NB4 (cell line): ENCODE data around the gene SLC48A1.

Experiments
- DNase-seq: peaks from one replicate; pipeline ENCODE4 v3.0.0; 2010; ENCODE audit warnings: low read depth
- H3K4me3 ChIP-seq: one replicate; pipeline ENCODE4 v1.5.1; 2011; ENCODE audit warnings: mild to moderate bottlenecking, low read depth, low read length, moderate library complexity
- CTCF ChIP-seq: IDR thresholded peaks from one replicate; pipeline ENCODE4 v1.5.1; 2012; ENCODE audit warnings: low read depth, low read length
- MAX ChIP-seq: IDR thresholded peaks from 2 replicates; pipeline ENCODE4 v1.6.1; 2011; ENCODE audit warnings: low read depth, low read length
- MYC ChIP-seq: IDR thresholded peaks from 2 replicates; pipeline ENCODE4 v1.6.1; 2011; ENCODE audit warnings: low read depth, low read length
- POLR2A ChIP-seq: IDR thresholded peaks from 2 replicates; pipeline ENCODE4 v1.6.1; 2011; ENCODE audit warnings: mild to moderate bottlenecking; ENCODE audit not compliant: insufficient read length; ENCODE audit errors: extremely low read depth

SLC48A1 gene

GRCh38 chr12:47748899-47749298 is 24.1 kb upstream of the SLC48A1 start:
- no peak for TF ChIP-seq MYC
- TF ChIP-seq MAX: no peak
- no peak for TF ChIP-seq CTCF
- TF ChIP-seq POLR2A: no peak
- H3K4me3 ChIP-seq: no peak overlapping the region
- DNase-seq: no peak

- peak; percentile 84 for DNase-seq
- TF ChIP-seq CTCF (no peak), MYC (peak; percentile 98), POLR2A (no peak), MAX (peak; percentile 98)
- H3K4me3 ChIP-seq: no peak overlapping the region
These were observed 22.7 kb upstream of the SLC48A1 start for GRCh38 chr12:47750229-47750798.

- TF ChIP-seq MYC (no peak), MAX (0 out of 2 replicates have a peak, but pooled peaks have one; percentile 9), POLR2A (no peak)
- no peak overlapping the region for H3K4me3 ChIP-seq
- DNase-seq: no peak
These were observed 22.0 kb upstream of the SLC48A1 start for GRCh38 chr12:47750916-47751470.

GRCh38 chr12:47751561-47751960 is 21.5 kb upstream of the SLC48A1 start:
- TF ChIP-seq CTCF: no peak
- no peak for TF ChIP-seq MAX
- no peak for TF ChIP-seq MYC
- TF ChIP-seq POLR2A: no peak
- no peak overlapping the region for H3K4me3 ChIP-seq
- DNase-seq: no peak

- H3K4me3 ChIP-seq: no peak overlapping the region
- DNase-seq: no peak
- TF ChIP-seq CTCF (no peak), POLR2A (no peak), MYC (no peak), MAX (no peak)
These were observed 20.9 kb upstream of the SLC48A1 start for GRCh38 chr12:47752121-47752520.

- no peak for DNase-seq
- TF ChIP-seq MYC (0 out of 2 replicates have a peak, but pooled peaks have one; percentile 13), CTCF (no peak)
- H3K4me3 ChIP-seq: no peak overlapping the region
These were observed 20.5 kb upstream of the SLC48A1 start for GRCh38 chr12:47752552-47752951.
